GM19463 (cell line): ENCODE measurements around the gene DNAH7.

Source experiments
- ATAC-seq: cut with Tn5 transposase; IDR thresholded peaks from one replicate; pipeline ENCODE4 v1.9.1; 2021; ENCODE audit warnings: mild to moderate bottlenecking, moderate library complexity; ENCODE audit not compliant: unreplicated experiment

DNAH7 gene

DNA sequence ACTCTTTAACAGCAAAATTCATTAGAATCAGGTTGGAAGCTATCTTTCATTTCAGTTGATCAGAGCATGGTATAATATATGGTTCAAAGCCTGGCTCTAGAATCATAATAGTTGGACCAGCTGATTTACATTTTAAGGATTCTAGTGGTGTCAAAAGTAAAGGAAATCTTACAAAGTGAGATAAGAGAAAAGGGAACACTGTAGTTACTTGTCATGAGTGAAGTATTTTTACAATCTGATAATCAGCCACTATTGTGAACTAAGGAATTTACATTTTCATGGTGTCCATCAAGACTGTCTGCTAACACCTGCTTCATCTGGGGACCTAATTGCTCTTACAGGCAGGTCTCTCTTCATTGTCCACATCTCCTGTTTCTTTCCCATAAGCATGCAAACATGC, 250.5 kb downstream of the DNAH7 start:
- no peak for ATAC-seq

DNA sequence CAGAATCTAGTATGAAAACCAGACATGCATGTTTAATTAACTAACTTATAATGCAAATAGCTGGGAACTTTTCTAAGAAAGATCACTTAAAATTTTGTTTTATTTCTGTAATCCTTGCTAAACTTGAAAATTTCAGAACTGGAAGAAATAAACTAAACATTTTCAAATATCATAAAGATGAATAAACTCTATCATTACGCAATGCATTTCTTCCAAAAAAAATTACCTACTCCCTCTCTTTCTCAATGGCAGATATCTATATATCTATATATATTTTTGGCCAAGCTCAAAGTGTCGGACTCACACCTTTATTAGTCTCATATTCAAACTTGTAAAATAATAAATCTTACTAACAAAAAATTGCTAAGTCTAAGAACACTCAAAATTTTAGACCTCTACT, 253.6 kb downstream of the DNAH7 start:
- no peak for ATAC-seq

DNA sequence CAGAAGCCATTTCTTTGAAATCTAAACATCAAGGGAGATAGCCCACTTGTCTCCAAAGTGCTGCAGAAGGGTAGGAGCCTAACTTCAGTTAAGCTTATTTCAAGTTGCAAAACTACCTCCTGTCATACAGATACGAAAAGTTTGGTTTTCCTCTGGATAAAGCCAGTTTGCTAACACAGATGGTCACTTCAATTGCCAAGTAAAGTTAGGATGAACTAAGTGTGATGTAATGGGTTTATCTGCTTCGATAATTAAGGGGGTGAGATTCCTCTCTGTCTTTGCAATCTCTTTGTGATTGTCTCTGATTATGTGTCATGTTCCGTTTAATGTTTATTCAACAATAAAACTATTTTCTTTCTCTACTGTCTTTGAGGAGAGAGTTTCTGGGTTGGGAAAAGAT, 255.2 kb downstream of the DNAH7 start:
- ATAC-seq = no peak

DNA sequence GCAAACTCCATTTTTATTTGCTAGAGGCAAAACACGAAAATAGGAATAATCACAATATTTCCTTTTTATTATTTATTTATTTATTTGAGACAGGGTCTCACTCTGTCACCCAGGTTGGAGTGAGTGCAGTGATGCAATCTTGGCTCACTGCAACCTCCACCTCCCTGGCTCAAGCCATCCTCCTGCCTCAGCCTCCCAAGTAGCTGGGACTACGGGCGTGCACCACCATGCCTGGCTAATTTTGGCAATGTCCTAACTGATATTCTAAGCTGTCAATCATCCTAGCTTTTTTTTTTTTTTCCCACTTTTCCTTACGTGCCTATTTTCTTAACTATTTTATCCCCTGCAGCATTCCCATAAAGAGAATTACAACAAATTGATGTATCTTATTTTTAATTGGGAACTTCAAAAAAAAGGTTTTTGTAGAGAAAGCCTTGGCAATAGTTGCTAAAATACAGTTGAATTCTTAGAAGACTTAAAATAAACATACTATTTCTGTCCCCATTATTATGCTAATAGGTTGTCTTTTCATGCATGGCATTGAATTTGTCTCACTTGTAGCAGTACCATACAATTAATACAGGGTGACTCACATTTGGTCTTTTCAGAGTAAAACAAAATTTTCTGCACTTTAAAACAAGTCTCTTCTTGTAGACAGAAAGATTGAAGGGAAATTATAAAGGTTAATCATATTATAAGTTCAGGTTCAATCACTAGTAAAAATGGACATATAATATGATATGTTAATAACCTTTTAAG, 258.1 kb downstream of the DNAH7 start:
- ATAC-seq = no peak

DNA sequence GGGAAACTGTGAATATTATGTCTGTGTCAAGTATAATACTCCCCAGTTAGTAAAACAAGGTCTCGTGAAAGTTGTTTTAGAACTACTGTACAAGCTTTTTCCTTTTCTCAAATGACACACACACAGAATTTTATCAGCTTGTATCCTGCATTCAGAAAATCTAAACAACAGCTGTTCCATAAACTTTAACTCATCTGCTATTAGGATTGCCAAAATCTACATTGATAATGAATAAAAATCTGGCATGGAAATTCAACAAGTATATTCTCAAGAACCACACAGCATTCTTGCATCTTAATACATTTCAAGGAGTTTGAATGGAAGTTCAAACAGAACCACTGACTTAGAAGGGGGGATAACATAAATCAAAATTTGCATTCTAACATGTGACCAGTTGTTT, 260.4 kb downstream of the DNAH7 start:
- no peak for ATAC-seq

DNA sequence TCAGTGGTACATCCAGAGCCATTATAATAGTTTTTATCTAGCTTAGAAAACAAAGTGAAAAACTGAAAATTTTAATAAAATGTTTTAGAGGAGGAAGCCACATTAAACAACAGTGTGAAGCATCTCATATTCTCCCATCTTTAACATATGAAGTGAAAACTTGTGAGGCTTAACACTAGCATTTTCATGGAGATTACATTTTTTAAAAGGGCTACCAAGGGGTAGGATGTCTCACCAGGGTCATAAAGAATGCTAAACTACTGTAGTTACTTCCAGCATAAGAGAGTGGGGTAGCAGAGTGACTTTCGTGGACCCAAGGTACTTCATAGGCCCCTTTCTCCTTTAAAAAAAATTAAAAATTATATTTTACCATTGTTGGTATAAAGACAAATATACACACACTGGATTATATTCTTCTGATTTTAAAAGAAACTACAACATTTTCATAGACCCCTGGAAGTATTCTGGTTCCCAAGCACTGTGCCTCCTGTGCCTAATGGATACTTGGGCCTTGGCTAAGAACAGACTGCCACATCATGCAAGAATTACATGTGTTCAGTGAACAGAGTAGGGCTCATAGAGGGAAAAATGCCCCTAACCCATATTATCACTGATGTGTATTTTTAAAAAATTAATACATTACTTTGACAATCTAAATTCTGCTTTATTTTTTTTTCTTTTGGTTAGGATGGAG, 263.2 kb downstream of the DNAH7 start:
- ATAC-seq = no peak

DNA sequence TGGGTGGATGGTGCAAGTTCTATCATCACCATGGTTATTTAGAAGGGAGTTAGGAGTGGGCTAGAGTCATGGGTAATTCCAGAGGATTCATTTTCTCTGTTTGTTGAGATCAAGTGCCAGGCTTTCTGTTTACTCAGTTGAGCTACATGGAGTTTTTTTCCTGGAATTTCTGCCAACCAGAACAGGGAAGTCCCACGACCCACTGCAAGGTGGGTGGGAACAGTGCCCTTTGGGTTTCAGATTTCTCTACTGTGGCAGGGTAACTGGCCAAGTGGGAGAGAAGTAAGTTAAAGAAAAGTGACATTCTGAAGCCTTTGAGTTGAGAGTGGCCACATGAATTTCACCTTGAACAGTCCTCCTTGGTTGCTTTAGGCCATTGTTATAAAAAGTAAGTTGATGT, 272.8 kb downstream of the DNAH7 start:
- no peak for ATAC-seq

DNA sequence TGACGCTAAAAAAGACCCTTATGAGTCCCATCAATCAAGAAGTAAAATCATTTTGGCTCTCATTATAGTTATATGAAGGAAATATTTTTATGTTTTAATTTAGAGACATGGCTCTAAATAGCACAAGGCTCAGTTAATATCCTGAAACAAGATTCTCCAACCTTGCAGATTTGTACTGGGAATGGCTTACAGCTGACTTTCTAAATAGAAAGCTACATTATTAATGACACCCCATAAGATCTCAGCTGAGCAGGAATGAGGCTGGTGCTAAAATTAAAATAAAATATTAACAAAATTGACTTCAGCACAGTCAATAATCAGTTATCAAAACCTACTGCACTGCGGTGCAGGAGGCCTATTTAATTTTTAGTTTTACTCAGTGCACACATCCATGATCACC, 274.8 kb downstream of the DNAH7 start:
- ATAC-seq = no peak

DNA sequence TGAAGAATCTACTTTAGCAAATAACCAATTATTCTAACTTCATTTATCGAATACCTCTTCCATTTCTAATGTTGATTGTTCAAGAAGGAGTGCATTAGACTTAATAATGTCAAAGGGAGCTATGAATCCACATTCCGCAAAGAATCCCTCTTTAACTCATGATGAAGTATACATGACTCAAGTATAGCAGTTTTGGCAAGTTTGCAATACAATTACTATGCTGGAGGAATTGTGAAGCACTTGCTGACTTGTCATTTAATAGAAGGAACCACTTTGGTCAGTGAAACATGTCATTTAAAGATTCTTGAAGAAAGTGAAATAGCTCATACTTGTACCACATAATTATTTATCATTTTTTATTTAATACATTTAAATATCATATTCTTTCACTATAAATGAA, 286.5 kb downstream of the DNAH7 start:
- ATAC-seq = no peak

DNA sequence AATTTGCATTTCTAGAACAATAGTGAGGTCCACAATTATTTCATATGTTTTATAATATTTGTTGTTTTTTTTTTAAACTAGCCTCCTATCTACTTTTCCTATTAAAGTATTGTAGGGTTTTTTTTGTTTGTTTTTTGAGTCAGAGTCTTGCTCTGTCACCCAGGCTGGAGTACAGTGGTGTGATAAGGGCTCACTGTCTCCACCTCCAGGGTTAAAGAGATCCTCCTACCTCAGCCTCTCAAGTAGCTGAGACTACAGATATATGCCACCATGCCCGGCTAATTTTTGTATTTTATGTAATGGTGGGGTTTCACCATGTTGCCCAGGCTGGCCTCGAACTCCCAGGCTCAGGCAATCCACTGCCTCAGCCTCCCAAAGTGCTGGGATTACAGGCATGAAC, 289.1 kb downstream of the DNAH7 start:
- no peak for ATAC-seq

DNA sequence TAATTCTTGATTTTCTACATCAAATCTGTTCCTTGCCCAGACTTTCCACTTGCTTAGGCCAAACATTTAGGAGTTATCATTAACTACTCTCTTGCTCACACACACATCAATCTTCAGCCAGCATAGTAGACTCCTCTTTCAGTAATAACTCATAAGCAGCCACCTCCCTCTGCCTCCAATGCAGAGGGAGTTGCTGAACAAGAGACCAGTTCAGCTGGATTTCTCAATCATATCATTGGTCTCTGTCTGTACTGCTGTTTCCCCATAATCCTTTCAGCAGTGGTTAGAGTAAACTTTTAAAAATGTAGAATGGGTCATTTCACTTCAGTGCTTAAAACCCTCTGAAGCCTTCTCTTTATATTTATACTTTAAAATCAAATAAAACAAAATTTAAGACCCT, 298.7 kb downstream of the DNAH7 start:
- ATAC-seq = no peak

DNA sequence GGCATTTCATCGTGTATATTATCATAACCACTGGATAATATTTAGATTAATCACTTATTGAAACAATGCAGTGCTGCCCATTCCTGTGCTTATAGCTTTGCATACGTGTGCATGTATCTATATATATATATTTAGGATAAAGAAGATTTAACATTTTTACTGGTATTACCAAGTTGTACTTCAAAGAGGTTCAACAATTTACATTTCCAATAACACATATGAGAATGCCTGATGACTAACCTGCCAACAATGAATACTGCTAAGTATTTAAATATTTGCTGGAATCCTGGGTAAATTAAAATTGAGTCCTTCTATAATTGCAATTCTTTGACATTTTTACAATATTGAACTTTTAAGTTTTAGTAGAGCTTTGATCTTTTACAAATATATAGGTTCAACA, 300.2 kb downstream of the DNAH7 start:
- no peak for ATAC-seq

DNA sequence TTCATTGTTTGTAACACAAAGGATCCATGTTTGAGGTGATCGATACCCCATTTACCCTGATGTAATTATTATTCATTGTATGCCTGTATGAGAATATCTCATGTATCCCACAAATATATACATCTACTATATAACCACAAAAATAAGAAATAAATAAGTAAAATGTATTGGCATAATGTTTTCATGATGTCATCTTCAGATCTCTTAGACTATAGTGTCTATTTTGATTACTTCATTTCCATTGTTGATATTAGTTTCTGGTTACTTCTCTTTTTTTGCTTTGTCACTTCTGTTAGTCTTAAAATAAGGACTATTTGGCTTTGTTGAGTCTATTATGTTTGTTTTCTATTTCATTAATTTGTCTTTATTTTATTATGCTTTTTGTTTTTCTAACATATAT, 301.9 kb downstream of the DNAH7 start:
- ATAC-seq = no peak

DNA sequence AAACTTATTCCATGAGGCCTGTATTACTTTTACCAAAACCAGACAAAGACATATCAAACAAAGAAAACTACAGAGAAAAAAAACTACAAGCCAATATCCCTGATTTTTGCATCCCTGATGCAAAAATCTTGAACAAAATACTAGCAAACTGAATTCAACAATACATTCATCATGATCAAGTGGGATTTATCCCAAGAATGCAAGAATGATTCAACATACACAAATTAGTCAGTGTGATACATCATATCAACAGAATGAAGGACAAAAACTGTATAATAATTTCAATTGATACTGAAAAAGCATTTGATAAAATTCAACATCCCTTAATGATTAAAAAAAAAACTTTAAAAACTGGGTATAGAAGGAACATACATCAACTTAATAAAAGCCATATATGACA, 304.8 kb downstream of the DNAH7 start:
- no peak for ATAC-seq

DNA sequence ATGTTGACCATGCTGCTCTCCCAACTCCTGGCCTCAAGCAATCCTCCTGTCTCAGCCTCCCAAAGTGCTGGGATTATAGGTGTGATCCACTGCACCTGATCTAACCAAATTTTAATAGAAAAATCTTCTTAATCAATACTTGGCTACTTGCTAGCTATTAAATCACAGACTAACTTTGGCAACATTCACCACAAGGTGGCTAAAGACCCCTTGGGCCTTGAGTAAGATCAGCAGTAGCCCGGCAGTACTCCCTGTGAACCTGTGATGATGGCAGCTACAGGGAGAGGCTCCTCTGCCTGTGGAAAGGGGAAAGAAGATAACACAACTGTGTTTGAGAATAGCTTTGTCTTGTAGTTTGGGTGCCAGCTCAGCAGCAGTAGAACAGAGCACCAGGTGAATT, 308.8 kb downstream of the DNAH7 start:
- no peak for ATAC-seq

DNA sequence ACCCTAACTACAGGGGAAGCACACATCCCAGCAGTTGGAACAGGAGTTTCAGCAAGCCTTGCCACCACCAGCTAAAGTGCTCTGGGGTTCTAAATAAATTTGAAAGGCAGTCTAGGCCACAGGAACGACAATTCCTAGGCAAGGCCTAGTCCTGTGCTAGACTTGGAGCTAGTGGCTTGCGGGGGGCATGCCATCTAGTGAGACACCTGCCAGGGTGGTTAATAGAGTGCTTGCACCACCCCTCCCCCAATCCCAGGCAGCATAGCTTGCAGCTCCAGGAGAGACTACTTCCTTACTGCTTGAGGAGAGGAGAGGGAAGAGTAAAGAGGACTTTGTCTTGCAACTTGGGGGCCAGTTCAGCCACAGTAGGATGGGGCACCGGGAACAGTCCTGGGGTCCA, 309.8 kb downstream of the DNAH7 start:
- no peak for ATAC-seq

DNA sequence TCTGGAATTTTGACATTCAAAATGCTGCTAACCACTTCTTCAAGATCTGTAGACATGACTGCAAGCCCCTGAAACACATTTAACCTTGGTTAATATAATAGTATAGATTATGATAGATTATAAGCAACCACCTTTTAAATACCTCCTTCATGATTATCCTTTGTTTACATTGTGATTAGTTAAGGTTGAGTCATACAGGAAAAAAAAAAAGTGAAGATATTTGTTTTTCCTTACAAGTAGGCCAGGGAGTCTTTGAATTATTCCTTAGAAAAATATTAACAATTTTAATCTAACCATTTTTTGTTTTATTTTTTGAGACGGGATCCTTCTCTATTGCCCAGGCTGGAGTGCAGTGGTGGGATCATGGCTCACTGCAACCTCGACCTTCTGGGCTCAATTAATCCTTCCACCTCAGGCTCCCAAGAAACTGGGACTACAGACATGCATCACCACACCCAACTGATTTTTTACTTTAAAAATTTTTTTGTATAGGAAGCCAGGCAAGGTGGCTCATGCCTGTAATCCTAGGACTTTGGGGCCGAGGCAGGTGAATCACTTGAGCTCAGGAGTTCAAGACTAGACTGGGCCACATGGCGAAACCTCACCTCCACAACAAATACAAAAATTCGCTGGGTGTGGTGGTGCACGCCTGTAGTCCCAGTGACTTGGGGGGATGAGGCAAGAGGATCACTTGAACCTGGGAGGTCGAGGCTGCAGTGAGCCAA, 312.3 kb downstream of the DNAH7 start:
- no peak for ATAC-seq

DNA sequence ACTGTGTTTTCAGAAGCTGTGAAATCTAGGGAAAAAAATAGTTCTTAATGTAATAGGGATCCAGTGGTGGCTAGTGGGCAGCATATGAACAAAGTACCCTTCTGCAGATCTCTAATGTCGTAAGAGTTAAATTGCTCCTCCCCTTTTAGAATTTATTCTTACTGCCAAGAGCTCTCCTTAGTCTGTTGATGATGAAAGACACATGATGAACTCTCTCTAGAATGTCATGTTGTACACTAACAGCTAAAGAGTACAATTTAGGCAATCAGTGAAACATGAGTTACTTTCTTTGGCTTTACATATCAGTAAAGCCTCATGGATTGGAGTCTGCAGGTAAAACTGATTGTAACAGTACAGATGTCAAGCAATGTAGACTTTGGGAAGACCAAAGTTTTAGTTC, 327.4 kb downstream of the DNAH7 start:
- ATAC-seq = no peak

DNA sequence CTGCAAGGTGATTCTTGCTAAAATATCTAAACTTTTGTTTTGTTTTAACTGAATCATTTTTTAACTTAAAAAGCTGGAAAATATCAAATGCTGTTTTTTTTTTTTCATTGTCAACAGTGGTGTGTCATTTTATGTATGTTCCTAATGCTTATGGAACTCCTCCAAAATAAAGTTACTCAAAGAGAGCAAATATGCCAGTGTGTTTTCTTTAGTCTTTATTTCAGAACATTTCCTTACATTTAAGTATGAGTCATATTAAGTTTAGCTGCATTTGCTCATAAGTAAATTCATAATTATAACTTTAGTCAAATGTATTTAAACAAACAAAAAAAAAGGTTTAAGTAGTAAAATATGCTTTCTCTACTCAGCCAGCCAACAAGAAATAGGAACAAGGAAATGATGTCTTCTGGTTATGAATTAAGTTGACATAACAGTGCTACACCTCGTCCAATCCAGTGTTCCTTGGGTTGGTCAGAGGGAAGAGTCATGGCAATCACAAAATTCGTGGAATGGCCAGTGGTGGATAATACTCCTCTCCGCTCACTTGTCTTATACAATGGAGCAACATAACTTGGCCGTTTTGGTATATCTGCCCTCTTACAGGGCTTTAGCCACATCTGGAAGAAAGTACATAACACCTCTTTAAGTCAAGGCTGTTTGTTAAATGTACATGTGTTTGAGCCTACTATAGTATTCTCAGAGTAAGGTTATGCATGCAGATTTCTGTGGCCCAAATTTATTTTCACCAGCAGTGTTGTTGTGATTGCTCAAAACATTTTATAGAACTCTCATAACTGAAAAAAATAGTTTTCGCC, 330.9 kb downstream of the DNAH7 start:
- no peak for ATAC-seq

DNA sequence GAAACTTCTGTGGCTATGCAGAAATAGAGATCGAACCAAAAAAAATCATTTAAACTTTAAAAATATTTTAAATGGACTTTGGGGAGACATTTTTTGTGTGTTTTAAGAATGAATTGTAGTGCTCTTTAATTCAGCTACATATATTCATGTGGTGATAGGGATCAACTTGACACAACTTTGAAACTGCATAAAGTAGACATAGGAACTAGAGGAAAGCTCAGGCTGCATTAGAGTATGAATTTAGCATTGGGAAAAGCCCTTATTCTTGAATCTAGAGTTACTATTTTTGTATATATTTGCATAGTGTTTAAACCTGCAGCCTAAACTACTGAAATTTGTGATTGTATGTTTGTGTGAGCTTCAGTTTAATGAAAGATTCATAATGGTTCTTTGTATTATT, 333.3 kb downstream of the DNAH7 start:
- no peak for ATAC-seq

DNA sequence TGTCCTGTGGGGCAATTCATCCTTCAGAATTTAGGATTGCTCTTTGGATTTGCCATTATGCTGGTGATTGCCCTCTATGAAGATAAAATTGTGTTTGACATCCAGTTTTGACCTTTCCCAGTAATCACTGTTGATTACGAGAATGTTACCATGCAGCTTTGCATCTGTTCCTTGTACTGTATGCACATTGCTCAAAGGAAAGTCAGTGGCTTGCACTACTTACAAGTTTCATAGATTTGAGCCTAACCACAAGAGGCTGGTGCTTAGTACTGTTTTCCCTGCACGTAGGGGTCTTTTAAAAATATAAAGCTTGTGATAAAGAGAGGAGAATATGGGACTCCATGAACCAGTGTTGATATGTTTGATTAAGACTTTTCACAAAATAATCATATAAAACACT, 333.7 kb downstream of the DNAH7 start:
- no peak for ATAC-seq
